ENCODE results near the gene ASCC3.

The ASCC3 gene

GRCh38 chr6:100626721-100627120, 254.4 kb downstream of the ASCC3 start:
- ChIA-PET CTCF (interaction anchor here (1.2 kb wide), 1 partner anchor 9 kb away, joined by 4 read pairs; no protein-coding TSS in a partner anchor), POLR2A (no interaction called here)
- no peaks in the 10 kb centered on the region for H3K4me1 ChIP-seq (ENCODE audit: control extremely low read depth in 1 of 4, control insufficient read depth in 4 of 4, insufficient read depth in 4 of 4, low read length in 3 of 4)
- peaks cover 2 to 25% (median 10%) of the 10 kb centered on the region in 4 experiments for H3K36me3 ChIP-seq (ENCODE audit: control insufficient read depth in 4 of 4, insufficient read depth in 4 of 4, low read length in 3 of 4)
- no CpG with 5 or more reads among the region's 1 CpG for WGBS (ENCODE audit: insufficient coverage)
- H3K4me3 ChIP-seq (ENCODE audit: control insufficient read depth in 1 of 7, extremely low read depth in 1 of 7, insufficient read depth in 4 of 7, low read depth in 2 of 7, low read length in 6 of 7): no peak overlapping the region
- DNase-seq: no peak
- H3K27ac ChIP-seq (ENCODE audit: insufficient read depth in 1 of 2, low read depth in 1 of 2, low read length in 2 of 2, poor library complexity in 1 of 2, severe bottlenecking in 2 of 2): no peak overlapping the region
- no peaks in the 10 kb centered on the region for H3K27me3 ChIP-seq (replicated peaks in 2 of 5; ENCODE audit: control insufficient read depth in 4 of 5, insufficient read depth in 5 of 5, low read length in 4 of 5)
- peaks cover 0 to 2% (median 0%) of the 10 kb centered on the region in 5 experiments for H3K9me3 ChIP-seq (ENCODE audit: control extremely low read depth in 1 of 5, control insufficient read depth in 4 of 5, insufficient read depth in 2 of 5, low read depth in 1 of 5, low read length in 4 of 5)

GRCh38 chr6:100622907-100623692, 258.0 kb downstream of the ASCC3 start:
- 100% methylated on average over 1 of the region's 2 CpGs for WGBS (ENCODE audit: insufficient coverage)
- ChIA-PET POLR2A (no interaction called here), CTCF (no interaction called here)
- H3K27me3 ChIP-seq (replicated peaks in 2 of 5; ENCODE audit: control insufficient read depth in 4 of 5, insufficient read depth in 5 of 5, low read length in 4 of 5): no peaks in the 10 kb centered on the region
- peaks cover 0 to 2% (median 0%) of the 10 kb centered on the region in 5 experiments for H3K9me3 ChIP-seq (ENCODE audit: control extremely low read depth in 1 of 5, control insufficient read depth in 4 of 5, insufficient read depth in 2 of 5, low read depth in 1 of 5, low read length in 4 of 5)
- H3K4me1 ChIP-seq (ENCODE audit: control extremely low read depth in 1 of 4, control insufficient read depth in 4 of 4, insufficient read depth in 4 of 4, low read length in 3 of 4): no peaks in the 10 kb centered on the region
- no peak for DNase-seq
- peaks cover 0 to 25% (median 15%) of the 10 kb centered on the region in 4 experiments for H3K36me3 ChIP-seq (ENCODE audit: control insufficient read depth in 4 of 4, insufficient read depth in 4 of 4, low read length in 3 of 4)
- no peak overlapping the region for H3K27ac ChIP-seq (ENCODE audit: insufficient read depth in 1 of 2, low read depth in 1 of 2, low read length in 2 of 2, poor library complexity in 1 of 2, severe bottlenecking in 2 of 2)
- H3K4me3 ChIP-seq (ENCODE audit: control insufficient read depth in 1 of 7, extremely low read depth in 1 of 7, insufficient read depth in 4 of 7, low read depth in 2 of 7, low read length in 6 of 7): no peak overlapping the region

- ChIA-PET CTCF (no interaction called here), POLR2A (no interaction called here)
- H3K27ac ChIP-seq (ENCODE audit: insufficient read depth in 1 of 2, low read depth in 1 of 2, low read length in 2 of 2, poor library complexity in 1 of 2, severe bottlenecking in 2 of 2): no peak overlapping the region
- H3K4me3 ChIP-seq (ENCODE audit: control insufficient read depth in 1 of 7, extremely low read depth in 1 of 7, insufficient read depth in 4 of 7, low read depth in 2 of 7, low read length in 6 of 7): no peak overlapping the region
- 100% methylated on average over 2 of the region's 3 CpGs for WGBS (ENCODE audit: insufficient coverage)
- H3K9me3 ChIP-seq (ENCODE audit: control extremely low read depth in 1 of 5, control insufficient read depth in 4 of 5, insufficient read depth in 2 of 5, low read depth in 1 of 5, low read length in 4 of 5): peaks cover 0 to 2% (median 0%) of the 10 kb centered on the region in 5 experiments
- H3K36me3 ChIP-seq (ENCODE audit: control insufficient read depth in 4 of 4, insufficient read depth in 4 of 4, low read length in 3 of 4): peaks cover 2 to 16% (median 8%) of the 10 kb centered on the region in 4 experiments
- H3K27me3 ChIP-seq (replicated peaks in 2 of 5; ENCODE audit: control insufficient read depth in 4 of 5, insufficient read depth in 5 of 5, low read length in 4 of 5): no peaks in the 10 kb centered on the region
- H3K4me1 ChIP-seq (ENCODE audit: control extremely low read depth in 1 of 4, control insufficient read depth in 4 of 4, insufficient read depth in 4 of 4, low read length in 3 of 4): no peaks in the 10 kb centered on the region
- no peak for DNase-seq
Observed at GRCh38 chr6:100620085-100620840, 260.9 kb downstream of the ASCC3 start.

GRCh38 chr6:100618351-100618671, 262.8 kb downstream of the ASCC3 start:
- Histone ChIP-seq H3K36me3 (ENCODE audit: control insufficient read depth in 4 of 4, insufficient read depth in 4 of 4, low read length in 3 of 4) (peaks cover 2 to 10% (median 9%) of the 10 kb centered on the region in 4 experiments), H3K27ac (ENCODE audit: insufficient read depth in 1 of 2, low read depth in 1 of 2, low read length in 2 of 2, poor library complexity in 1 of 2, severe bottlenecking in 2 of 2) (no peak overlapping the region), H3K4me3 (ENCODE audit: control insufficient read depth in 1 of 7, extremely low read depth in 1 of 7, insufficient read depth in 4 of 7, low read depth in 2 of 7, low read length in 6 of 7) (no peak overlapping the region), H3K4me1 (ENCODE audit: control extremely low read depth in 1 of 4, control insufficient read depth in 4 of 4, insufficient read depth in 4 of 4, low read length in 3 of 4) (no peaks in the 10 kb centered on the region), H3K27me3 (replicated peaks in 2 of 5; ENCODE audit: control insufficient read depth in 4 of 5, insufficient read depth in 5 of 5, low read length in 4 of 5) (no peaks in the 10 kb centered on the region), H3K9me3 (ENCODE audit: control extremely low read depth in 1 of 5, control insufficient read depth in 4 of 5, insufficient read depth in 2 of 5, low read depth in 1 of 5, low read length in 4 of 5) (peaks cover 0 to 2% (median 0%) of the 10 kb centered on the region in 5 experiments)
- WGBS (ENCODE audit: insufficient coverage): 100% methylated on average over 1 of the region's 4 CpGs
- POLR2A ChIA-PET: no interaction called here
- no peak for DNase-seq
- CTCF ChIA-PET: no interaction called here

GRCh38 chr6:100617633-100618350, 263.3 kb downstream of the ASCC3 start:
- DNase-seq: no peak
- Histone ChIP-seq H3K27me3 (replicated peaks in 2 of 5; ENCODE audit: control insufficient read depth in 4 of 5, insufficient read depth in 5 of 5, low read length in 4 of 5) (no peaks in the 10 kb centered on the region), H3K27ac (ENCODE audit: insufficient read depth in 1 of 2, low read depth in 1 of 2, low read length in 2 of 2, poor library complexity in 1 of 2, severe bottlenecking in 2 of 2) (no peak overlapping the region), H3K4me3 (ENCODE audit: control insufficient read depth in 1 of 7, extremely low read depth in 1 of 7, insufficient read depth in 4 of 7, low read depth in 2 of 7, low read length in 6 of 7) (no peak overlapping the region), H3K36me3 (ENCODE audit: control insufficient read depth in 4 of 4, insufficient read depth in 4 of 4, low read length in 3 of 4) (peaks cover 2 to 9% (median 9%) of the 10 kb centered on the region in 4 experiments), H3K9me3 (ENCODE audit: control extremely low read depth in 1 of 5, control insufficient read depth in 4 of 5, insufficient read depth in 2 of 5, low read depth in 1 of 5, low read length in 4 of 5) (peaks cover 0 to 2% (median 0%) of the 10 kb centered on the region in 5 experiments), H3K4me1 (ENCODE audit: control extremely low read depth in 1 of 4, control insufficient read depth in 4 of 4, insufficient read depth in 4 of 4, low read length in 3 of 4) (no peaks in the 10 kb centered on the region)
- POLR2A ChIA-PET: no interaction called here
- CTCF ChIA-PET: no interaction called here
- WGBS (ENCODE audit: insufficient coverage): 93% methylated on average over 3 of the region's 4 CpGs

GRCh38 chr6:100614933-100615332, 266.2 kb downstream of the ASCC3 start:
- no peak overlapping the region for H3K27ac ChIP-seq (ENCODE audit: insufficient read depth in 1 of 2, low read depth in 1 of 2, low read length in 2 of 2, poor library complexity in 1 of 2, severe bottlenecking in 2 of 2)
- WGBS (ENCODE audit: insufficient coverage): 98% methylated on average over 7 of the region's 8 CpGs
- H3K9me3 ChIP-seq (ENCODE audit: control extremely low read depth in 1 of 5, control insufficient read depth in 4 of 5, insufficient read depth in 2 of 5, low read depth in 1 of 5, low read length in 4 of 5): no peaks in the 10 kb centered on the region
- POLR2A ChIA-PET: no interaction called here
- CTCF ChIA-PET: no interaction called here
- DNase-seq: no peak
- H3K4me1 ChIP-seq (ENCODE audit: control extremely low read depth in 1 of 4, control insufficient read depth in 4 of 4, insufficient read depth in 4 of 4, low read length in 3 of 4): no peaks in the 10 kb centered on the region
- H3K27me3 ChIP-seq (replicated peaks in 2 of 5; ENCODE audit: control insufficient read depth in 4 of 5, insufficient read depth in 5 of 5, low read length in 4 of 5): no peaks in the 10 kb centered on the region
- no peak overlapping the region for H3K4me3 ChIP-seq (ENCODE audit: control insufficient read depth in 1 of 7, extremely low read depth in 1 of 7, insufficient read depth in 4 of 7, low read depth in 2 of 7, low read length in 6 of 7)
- H3K36me3 ChIP-seq (ENCODE audit: control insufficient read depth in 4 of 4, insufficient read depth in 4 of 4, low read length in 3 of 4): peaks cover 0 to 6% (median 3%) of the 10 kb centered on the region in 4 experiments

- Histone ChIP-seq H3K27me3 (replicated peaks in 2 of 5; ENCODE audit: control insufficient read depth in 4 of 5, insufficient read depth in 5 of 5, low read length in 4 of 5) (no peaks in the 10 kb centered on the region), H3K4me1 (ENCODE audit: control extremely low read depth in 1 of 4, control insufficient read depth in 4 of 4, insufficient read depth in 4 of 4, low read length in 3 of 4) (no peaks in the 10 kb centered on the region), H3K9me3 (ENCODE audit: control extremely low read depth in 1 of 5, control insufficient read depth in 4 of 5, insufficient read depth in 2 of 5, low read depth in 1 of 5, low read length in 4 of 5) (no peaks in the 10 kb centered on the region), H3K27ac (ENCODE audit: insufficient read depth in 1 of 2, low read depth in 1 of 2, low read length in 2 of 2, poor library complexity in 1 of 2, severe bottlenecking in 2 of 2) (no peak overlapping the region), H3K36me3 (ENCODE audit: control insufficient read depth in 4 of 4, insufficient read depth in 4 of 4, low read length in 3 of 4) (peaks cover 0 to 6% (median 4%) of the 10 kb centered on the region in 4 experiments), H3K4me3 (ENCODE audit: control insufficient read depth in 1 of 7, extremely low read depth in 1 of 7, insufficient read depth in 4 of 7, low read depth in 2 of 7, low read length in 6 of 7) (no peak overlapping the region)
- ChIA-PET CTCF (no interaction called here), POLR2A (no interaction called here)
- WGBS (ENCODE audit: insufficient coverage): no CpG with 5 or more reads among the region's 4 CpGs
- no peak for DNase-seq
Observed at GRCh38 chr6:100614386-100614785, 266.7 kb downstream of the ASCC3 start.
